ENCODE results near the gene DENND2A. TPM values are rescaled to one million over a fixed set of nuclear protein-coding genes. Genes with fewer than 3 reads are reported as not detected.

Gene DENND2A
- total RNA-seq, 1 experiment from 2014 or later: 7.3 TPM

GRCh38 chr7:140587243-140587642, 53.4 kb downstream of the DENND2A start:
- H3K27ac Mint-ChIP-seq: no peak overlapping the region; a peak in 1 of 7 replicates
- H3K4me2 ChIP-seq (ENCODE audit: insufficient read depth, insufficient read length, low read length): no peak overlapping the region
- no peak overlapping the region for H2BK15ac ChIP-seq (ENCODE audit: low read depth, low read length)
- no peaks in the 10 kb centered on the region for H3K27me3 ChIP-seq (ENCODE audit: insufficient read depth, low read length)
- H2BK5ac ChIP-seq (ENCODE audit: insufficient read length, low read length): no peak overlapping the region
- no peak for TF ChIP-seq CTCF (conservative IDR thresholded peaks at IDR 0.05)
- no peak overlapping the region for H2AK5ac ChIP-seq (ENCODE audit: insufficient read length, low read length)
- no peak overlapping the region for H3K4me3 Mint-ChIP-seq
- H3K9ac ChIP-seq (ENCODE audit: extremely low read depth, insufficient read length, low read length): no peak overlapping the region
- H2BK12ac ChIP-seq (ENCODE audit: insufficient read length, low read depth, low read length): no peak overlapping the region
- H3K79me1 ChIP-seq (ENCODE audit: insufficient read depth, low read depth, low read length, poor library complexity, severe bottlenecking): no peaks in the 10 kb centered on the region
- no peaks in the 10 kb centered on the region for H4K20me1 ChIP-seq (ENCODE audit: control insufficient read depth, insufficient read depth, insufficient read length)
- H4K5ac ChIP-seq (ENCODE audit: insufficient read length, low read depth, low read length): no peak overlapping the region
- no peak overlapping the region for H3K4ac ChIP-seq (ENCODE audit: low read depth, low read length)
- no peaks in the 10 kb centered on the region for H3K79me2 ChIP-seq (ENCODE audit: insufficient read depth, low read length)
- no peaks in the 10 kb centered on the region for H3K4me1 ChIP-seq (ENCODE audit: insufficient read depth, low read length)
- no peaks in the 10 kb centered on the region for H3K23me2 ChIP-seq (ENCODE audit: insufficient read length, low read depth, low read length, poor library complexity, severe bottlenecking)
- no peak for DNase-seq
- no peak overlapping the region for H4K8ac ChIP-seq (replicated peaks; ENCODE audit: insufficient read length, low read depth, low read length)
- H3T11ph ChIP-seq (ENCODE audit: low read length): no peak overlapping the region
- no peak overlapping the region for H3K23ac ChIP-seq (ENCODE audit: insufficient read length, low read depth, low read length)
- H2BK20ac ChIP-seq (ENCODE audit: low read depth, low read length, poor library complexity, severe bottlenecking): no peak overlapping the region
- H3K18ac ChIP-seq (ENCODE audit: insufficient read length, low read depth, low read length): no peak overlapping the region
- H3K9me3 Mint-ChIP-seq: no peaks in the 10 kb centered on the region
- H3K27ac ChIP-seq (ENCODE audit: insufficient read length, low read depth, low read length): no peak overlapping the region
- no peak overlapping the region for H4K91ac ChIP-seq (ENCODE audit: insufficient read length, low read depth, low read length)
- H3K4me1 Mint-ChIP-seq: no peaks in the 10 kb centered on the region
- H3K36me3 Mint-ChIP-seq (ENCODE audit: insufficient read depth in 1 of 3, low read depth in 3 of 3): peaks cover 0 to 4% (median 1%) of the 10 kb centered on the region in 3 experiments; a peak in 4 of 7 replicates
- no CpG with 5 or more reads among the region's 9 CpGs for WGBS (ENCODE audit: extremely low coverage, insufficient read length, low lambda C conversion rate)
- no peaks in the 10 kb centered on the region for H3K27me3 Mint-ChIP-seq (ENCODE audit: low read depth)
- no peak overlapping the region for H2AFZ ChIP-seq (ENCODE audit: low read length)
- no peak overlapping the region for H2BK120ac ChIP-seq (ENCODE audit: low read depth, low read length, poor library complexity, severe bottlenecking)
- no peak overlapping the region; the same call in 1 of the 2 replicates for H3K14ac ChIP-seq (ENCODE audit: insufficient read depth, low read length)
- no peak overlapping the region for H3K56ac ChIP-seq (ENCODE audit: insufficient read length, low read depth, low read length)
- H3K9me3 ChIP-seq (ENCODE audit: control insufficient read depth, low read depth, low read length): no peaks in the 10 kb centered on the region
